Upper lobe of left lung (tissue), 4 donors: Measurements from ENCODE around the gene ABHD13.
"Not testable (repeated sequence)": the region's sequence is repeated elsewhere in the genome, so short reads cannot be mapped to it uniquely, and the experiment has no call there.

ENCODE experiments used
- CTCF ChIP-seq, 6 experiments: fragments of 450-650 bp in 4 of 6; fragments of 200-600 bp in 2 of 6; sonication (generic) in 2 of 6; IDR thresholded peaks; one replicate each; pipeline ENCODE4 v1.5.1; 2016 to 2019; ENCODE audit warnings: antibody characterized with exemption in 6 of 6
- POLR2A ChIP-seq, 4 donors: fragments of 450-650 bp; IDR thresholded peaks; one replicate each; pipeline ENCODE4 v1.5.1; 2016 to 2017; ENCODE audit warnings: antibody characterized with exemption in 4 of 4, mild to moderate bottlenecking in 2 of 4

- TF ChIP-seq POLR2A, CTCF (IDR thresholded peaks at IDR 0.05): not testable (repeated sequence)
These were observed 49.7 kb downstream of the ABHD13 start for GRCh38 chr13:108267855-108268254.
